Trophoblast cell (in vitro differentiated cells and primary cell): ENCODE results near the gene NMT1.

Source experiments
- DNase-seq, 2 donors: peaks; one replicate each; pipeline ENCODE4 v3.0.0-alpha.2; 2016
- H2AFZ ChIP-seq: 2 replicates; pipeline ENCODE4 v1.6.1; 2013; ENCODE audit warnings: low read length, moderate library complexity, mild to moderate bottlenecking; ENCODE audit not compliant: insufficient read depth, poor library complexity
- H2AK5ac ChIP-seq: 2 replicates; pipeline ENCODE4 v1.6.1; 2013; ENCODE audit warnings: mild to moderate bottlenecking, low read length
- H2BK120ac ChIP-seq: 2 replicates; pipeline ENCODE4 v1.6.1; 2013; ENCODE audit warnings: low read length, mild to moderate bottlenecking, moderate library complexity; ENCODE audit not compliant: insufficient read depth, poor library complexity
- H2BK12ac ChIP-seq: 2 replicates; pipeline ENCODE4 v1.6.1; 2013; ENCODE audit warnings: mild to moderate bottlenecking, low read length, moderate library complexity
- H2BK5ac ChIP-seq: 2 replicates; pipeline ENCODE4 v1.6.1; 2013; ENCODE audit warnings: low read length, low read depth, moderate library complexity, mild to moderate bottlenecking; ENCODE audit not compliant: poor library complexity
- H3K14ac ChIP-seq: 2 replicates; pipeline ENCODE4 v1.6.1; 2013; ENCODE audit warnings: mild to moderate bottlenecking, low read length
- H3K18ac ChIP-seq: 2 replicates; pipeline ENCODE4 v1.6.1; 2013; ENCODE audit warnings: mild to moderate bottlenecking, low read length
- H3K23ac ChIP-seq: 2 replicates; pipeline ENCODE4 v1.6.1; 2013; ENCODE audit warnings: low read length
- H3K27ac ChIP-seq: 2 replicates; pipeline ENCODE4 v1.5.1; 2013; ENCODE audit warnings: low read depth, mild to moderate bottlenecking, inconsistent platforms, low read length, moderate library complexity
- H3K27me3 ChIP-seq: 2 replicates; pipeline ENCODE4 v1.6.1; 2013; ENCODE audit warnings: inconsistent platforms, mild to moderate bottlenecking, low read length, moderate library complexity; ENCODE audit not compliant: insufficient read depth
- H3K36me3 ChIP-seq, 2 experiments: 1 replicate in 1 of 2; 2 replicates in 1 of 2; pipeline ENCODE4 v1.6.1; 2013; ENCODE audit warnings: low read length in 2 of 2, mild to moderate bottlenecking in 2 of 2, moderate library complexity in 1 of 2; ENCODE audit not compliant: insufficient read depth in 2 of 2, control insufficient read depth in 1 of 2
- H3K4ac ChIP-seq: 2 replicates; pipeline ENCODE4 v1.6.1; 2013; ENCODE audit warnings: low read depth, mild to moderate bottlenecking, low read length, moderate library complexity
- H3K4me1 ChIP-seq, 2 experiments: 1 replicate in 1 of 2; 2 replicates in 1 of 2; pipeline ENCODE4 v1.6.1; 2013; ENCODE audit warnings: low read length in 2 of 2, mild to moderate bottlenecking in 2 of 2, moderate library complexity in 1 of 2; ENCODE audit not compliant: insufficient read depth in 2 of 2, control insufficient read depth in 1 of 2
- H3K4me2 ChIP-seq: 2 replicates; pipeline ENCODE4 v1.6.1; 2013; ENCODE audit warnings: inconsistent platforms, mild to moderate bottlenecking, low read length, moderate library complexity
- H3K4me3 ChIP-seq: 2 replicates; pipeline ENCODE4 v1.5.1; 2013; ENCODE audit warnings: mild to moderate bottlenecking, low read depth, low read length, inconsistent platforms
- H3K79me1 ChIP-seq: one replicate; pipeline ENCODE4 v1.6.1; 2013; ENCODE audit warnings: low read length
- H3K79me2 ChIP-seq: 2 replicates; pipeline ENCODE4 v1.6.1; 2013; ENCODE audit warnings: low read length, mild to moderate bottlenecking; ENCODE audit not compliant: control insufficient read depth, insufficient read depth, poor library complexity
- H3K9ac ChIP-seq: 2 replicates; pipeline ENCODE4 v1.6.1; 2013; ENCODE audit warnings: mild to moderate bottlenecking, low read length
- H3K9me3 ChIP-seq: 2 replicates; pipeline ENCODE4 v1.6.1; 2013; ENCODE audit warnings: low read depth, mild to moderate bottlenecking, control low read depth, inconsistent platforms, low read length; ENCODE audit not compliant: insufficient read depth
- H4K12ac ChIP-seq: 2 replicates; pipeline ENCODE4 v1.6.1; 2013; ENCODE audit warnings: low read depth, mild to moderate bottlenecking, low read length, moderate library complexity
- H4K8ac ChIP-seq: 2 replicates; pipeline ENCODE4 v1.6.1; 2013; ENCODE audit warnings: low read depth, mild to moderate bottlenecking, low read length, moderate library complexity
- H4K91ac ChIP-seq: one replicate; pipeline ENCODE4 v1.6.1; 2013; ENCODE audit warnings: low read depth, mild to moderate bottlenecking, low read length, moderate library complexity
- WGBS: extraction: QIAGEN DNeasy Blood & Tissue Kit; methylation state at CpG from one replicate; pipeline ENCODE4 v1.1.7; 2013; ENCODE audit warnings: missing lambda C conversion rate; ENCODE audit not compliant: insufficient read length, insufficient coverage; ENCODE audit errors: extremely low coverage; 5-methylcytosine and 5-hydroxymethylcytosine counted together

The NMT1 gene

DNA sequence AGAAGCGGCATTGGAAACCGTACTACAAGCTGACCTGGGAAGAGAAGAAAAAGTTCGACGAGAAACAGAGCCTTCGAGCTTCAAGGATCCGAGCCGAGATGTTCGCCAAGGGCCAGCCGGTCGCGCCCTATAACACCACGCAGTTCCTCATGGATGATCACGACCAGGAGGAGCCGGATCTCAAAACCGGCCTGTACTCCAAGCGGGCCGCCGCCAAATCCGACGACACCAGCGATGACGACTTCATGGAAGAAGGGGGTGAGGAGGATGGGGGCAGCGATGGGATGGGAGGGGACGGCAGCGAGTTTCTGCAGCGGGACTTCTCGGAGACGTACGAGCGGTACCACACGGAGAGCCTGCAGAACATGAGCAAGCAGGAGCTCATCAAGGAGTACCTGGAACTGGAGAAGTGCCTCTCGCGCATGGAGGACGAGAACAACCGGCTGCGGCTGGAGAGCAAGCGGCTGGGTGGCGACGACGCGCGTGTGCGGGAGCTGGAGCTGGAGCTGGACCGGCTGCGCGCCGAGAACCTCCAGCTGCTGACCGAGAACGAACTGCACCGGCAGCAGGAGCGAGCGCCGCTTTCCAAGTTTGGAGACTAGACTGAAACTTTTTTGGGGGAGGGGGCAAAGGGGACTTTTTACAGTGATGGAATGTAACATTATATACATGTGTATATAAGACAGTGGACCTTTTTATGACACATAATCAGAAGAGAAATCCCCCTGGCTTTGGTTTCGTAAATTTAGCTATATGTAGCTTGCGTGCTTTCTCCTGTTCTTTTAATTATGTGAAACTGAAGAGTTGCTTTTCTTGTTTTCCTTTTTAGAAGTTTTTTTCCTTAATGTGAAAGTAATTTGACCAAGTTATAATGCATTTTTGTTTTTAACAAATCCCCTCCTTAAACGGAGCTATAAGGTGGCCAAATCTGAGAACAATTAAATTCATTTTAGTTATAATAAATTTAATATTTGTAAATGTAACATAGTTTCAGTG is 88.8 kb downstream of the NMT1 start:
- H4K91ac ChIP-seq: peak overlapping the region; percentile 86

DNA sequence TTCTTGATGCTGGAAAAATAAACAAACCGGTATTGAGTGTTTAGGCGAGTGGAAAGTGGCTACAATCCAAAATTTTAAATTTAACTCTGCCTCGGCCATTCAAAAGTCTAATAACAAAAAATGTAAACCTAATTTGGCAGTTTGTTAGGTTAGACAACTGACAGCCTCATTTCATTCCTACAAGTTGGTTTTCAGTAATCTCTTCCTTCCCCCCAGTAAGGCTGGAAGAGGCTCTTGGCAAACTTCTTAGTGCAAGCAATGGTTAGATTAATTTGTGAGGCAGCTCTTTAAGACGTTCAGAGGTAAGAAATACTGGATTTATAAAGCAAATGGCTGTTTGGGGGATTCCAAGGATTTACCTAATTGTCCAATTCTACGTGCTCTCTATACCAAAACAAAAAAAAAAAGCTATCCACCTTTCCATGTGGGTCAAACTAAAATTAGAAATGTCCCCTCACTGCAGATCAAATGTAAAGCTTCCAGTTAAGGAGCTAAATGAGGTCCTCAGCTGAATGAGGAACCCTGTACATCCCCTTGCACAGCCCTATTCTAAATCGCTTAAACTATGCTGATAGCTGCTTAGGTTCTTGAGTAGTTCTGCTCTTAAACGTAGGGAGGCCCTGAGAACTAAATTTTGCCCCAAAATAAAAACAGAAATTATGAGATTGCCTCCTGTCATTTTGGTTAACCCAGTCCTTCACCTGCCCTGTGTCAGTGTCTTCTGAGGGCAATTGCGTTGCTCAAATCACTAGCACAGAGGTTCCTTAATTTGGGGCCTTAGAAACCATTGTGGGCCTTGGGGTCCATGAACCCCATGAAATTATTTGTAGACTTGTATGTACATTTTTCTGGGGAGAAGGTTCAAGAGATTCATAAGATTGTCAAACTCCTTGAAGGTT is 90.0 kb downstream of the NMT1 start:
- Histone ChIP-seq H3K79me1 (peaks cover 23% of the 10 kb centered on the region), H3K23ac (no peak overlapping the region), H3K79me2 (peaks cover 12% of the 10 kb centered on the region), H3K27ac (peak overlapping the region; percentile 19), H3K4me1 (peaks cover 8 to 20% of the 10 kb centered on the region in 2 experiments), H2AFZ (no peak overlapping the region), H3K18ac (no peak overlapping the region), H3K9ac (no peak overlapping the region), H3K4me2 (peak overlapping the region; percentile 54), H2BK12ac (no peak overlapping the region), H4K12ac (no peak overlapping the region), H4K8ac (no peak overlapping the region), H3K36me3 (no peaks in the 10 kb centered on the region), H3K9me3 (no peaks in the 10 kb centered on the region), H3K4ac (peak overlapping the region; percentile 27), H3K27me3 (no peaks in the 10 kb centered on the region), H2BK120ac (no peak overlapping the region), H4K91ac (no peak overlapping the region), H2BK5ac (no peak overlapping the region), H2AK5ac (no peak overlapping the region), H3K4me3 (no peak overlapping the region), H3K14ac (no peak overlapping the region)
- WGBS: no CpG with 5 or more reads among the region's 8 CpGs
- no peak for DNase-seq

More for the DNA sequence above, 88.8 kb downstream of the NMT1 start:
- Histone ChIP-seq H4K8ac (peak overlapping the region; percentile 64), H2BK5ac (peak overlapping the region; percentile 89), H3K4me2 (peak overlapping the region; percentile 88), H3K36me3 (no peaks in the 10 kb centered on the region), H3K14ac (peak overlapping the region; percentile 93), H3K4me3 (peak overlapping the region; percentile 90), H3K18ac (peak overlapping the region; percentile 56), H3K9ac (peak overlapping the region; percentile 85), H3K23ac (no peak overlapping the region), H3K27me3 (no peaks in the 10 kb centered on the region), H2AK5ac (peak overlapping the region; percentile 34), H3K79me1 (peaks cover 21% of the 10 kb centered on the region), H3K4ac (peak overlapping the region; percentile 75), H4K12ac (peak overlapping the region; percentile 68), H3K27ac (peak overlapping the region; percentile 91), H2AFZ (no peak overlapping the region), H3K79me2 (peaks cover 12% of the 10 kb centered on the region), H3K9me3 (no peaks in the 10 kb centered on the region), H3K4me1 (peaks cover 4 to 15% of the 10 kb centered on the region in 2 experiments), H2BK12ac (no peak overlapping the region), H2BK120ac (peak overlapping the region; percentile 81)
- WGBS: no CpG with 5 or more reads among the region's 56 CpGs
- peak; percentile 25 to 58 for DNase-seq

DNA sequence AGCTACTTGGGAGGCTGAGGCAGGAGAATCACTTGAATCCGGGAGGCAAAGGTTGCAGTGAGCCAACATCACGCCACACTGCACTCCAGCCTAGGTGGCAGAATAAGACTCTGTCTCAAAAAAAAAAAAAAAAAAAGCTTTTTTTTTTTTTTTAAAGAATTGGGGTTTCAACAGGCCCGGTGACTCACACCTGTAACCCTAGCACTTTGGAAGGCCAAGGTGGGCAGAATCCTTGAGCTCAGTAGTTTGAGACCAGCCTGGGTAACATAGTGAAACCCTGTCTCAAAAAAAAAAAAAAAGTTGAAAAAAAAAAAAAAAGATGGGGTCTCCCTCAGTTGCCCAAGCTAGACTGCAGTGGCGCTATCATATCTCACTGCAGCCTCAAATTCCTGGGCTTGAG is 93.9 kb downstream of the NMT1 start:
- no peak for DNase-seq
- no peak overlapping the region for H2BK120ac ChIP-seq
- no CpG with 5 or more reads among the region's 4 CpGs for WGBS
- no peak overlapping the region for H3K23ac ChIP-seq
- H3K27me3 ChIP-seq: no peaks in the 10 kb centered on the region
- no peak overlapping the region for H2BK12ac ChIP-seq
- peaks cover 7 to 21% of the 10 kb centered on the region in 2 experiments for H3K4me1 ChIP-seq
- H2AFZ ChIP-seq: no peak overlapping the region
- peaks cover under 1% of the 10 kb centered on the region for H3K79me2 ChIP-seq
- peaks cover 5% of the 10 kb centered on the region for H3K79me1 ChIP-seq
- no peak overlapping the region for H3K18ac ChIP-seq
- H3K9ac ChIP-seq: no peak overlapping the region
- H4K8ac ChIP-seq: no peak overlapping the region
- no peak overlapping the region for H3K4me3 ChIP-seq
- no peak overlapping the region for H4K12ac ChIP-seq
- peak overlapping the region; percentile 45 for H4K91ac ChIP-seq
- H3K4me2 ChIP-seq: peak overlapping the region; percentile 44
- peak overlapping the region; percentile 31 for H2BK5ac ChIP-seq
- no peaks in the 10 kb centered on the region for H3K36me3 ChIP-seq
- H2AK5ac ChIP-seq: no peak overlapping the region
- H3K4ac ChIP-seq: no peak overlapping the region
- no peaks in the 10 kb centered on the region for H3K9me3 ChIP-seq
- H3K27ac ChIP-seq: peak overlapping the region; percentile 73
- H3K14ac ChIP-seq: no peak overlapping the region

DNA sequence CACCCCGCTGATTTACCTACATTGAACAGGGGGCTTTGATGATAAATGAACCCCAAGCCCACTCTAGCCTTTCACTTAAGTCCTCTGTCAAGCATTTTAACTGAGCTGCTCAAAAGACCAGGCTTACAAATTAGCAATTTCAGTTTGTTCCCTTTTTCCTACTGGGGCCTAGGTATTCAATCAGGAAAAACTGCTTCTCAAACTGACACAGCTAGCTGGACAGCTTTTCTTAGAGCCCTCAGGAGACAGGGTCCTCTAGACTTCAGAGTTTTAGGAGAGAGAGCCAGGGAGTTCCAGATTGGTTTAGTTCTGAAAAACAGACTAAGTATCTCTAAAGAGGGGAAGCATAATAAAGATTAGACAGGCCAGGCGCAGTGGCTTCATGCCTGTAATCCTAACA is 94.4 kb downstream of the NMT1 start:
- H4K8ac ChIP-seq: peak overlapping the region; percentile 46
- H3K27ac ChIP-seq: peak overlapping the region; percentile 73
- H2BK12ac ChIP-seq: no peak overlapping the region
- peak overlapping the region; percentile 65 for H3K14ac ChIP-seq
- no peak overlapping the region for H2AK5ac ChIP-seq
- H3K27me3 ChIP-seq: no peaks in the 10 kb centered on the region
- peaks cover 7 to 21% of the 10 kb centered on the region in 2 experiments for H3K4me1 ChIP-seq
- no peak overlapping the region for H3K4me3 ChIP-seq
- no peak overlapping the region for H3K4ac ChIP-seq
- H4K12ac ChIP-seq: no peak overlapping the region
- WGBS: no CpG with 5 or more reads among the region's 2 CpGs
- no peaks in the 10 kb centered on the region for H3K36me3 ChIP-seq
- peak overlapping the region; percentile 44 for H3K4me2 ChIP-seq
- no peak overlapping the region for H3K18ac ChIP-seq
- no peak overlapping the region for H3K9ac ChIP-seq
- H2BK5ac ChIP-seq: peak overlapping the region; percentile 42
- DNase-seq: peak; percentile 63 to 81
- H3K23ac ChIP-seq: no peak overlapping the region
- H3K9me3 ChIP-seq: no peaks in the 10 kb centered on the region
- peaks cover 6% of the 10 kb centered on the region for H3K79me1 ChIP-seq
- peak overlapping the region; percentile 45 for H4K91ac ChIP-seq
- peaks cover 2% of the 10 kb centered on the region for H3K79me2 ChIP-seq
- no peak overlapping the region for H2AFZ ChIP-seq
- peak overlapping the region; percentile 49 for H2BK120ac ChIP-seq
